NCI-H2227 (cell line): ENCODE data around the gene RPL4.
"Not testable (repeated sequence)": the region's sequence is repeated elsewhere in the genome, so short reads cannot be mapped to it uniquely, and the experiment has no call there.

Source experiments
- DNase-seq: peaks from one replicate; lab custom pipeline; 2025; ENCODE audit not compliant: unreplicated experiment; lab: John Stamatoyannopoulos, UW

RPL4 gene

DNA sequence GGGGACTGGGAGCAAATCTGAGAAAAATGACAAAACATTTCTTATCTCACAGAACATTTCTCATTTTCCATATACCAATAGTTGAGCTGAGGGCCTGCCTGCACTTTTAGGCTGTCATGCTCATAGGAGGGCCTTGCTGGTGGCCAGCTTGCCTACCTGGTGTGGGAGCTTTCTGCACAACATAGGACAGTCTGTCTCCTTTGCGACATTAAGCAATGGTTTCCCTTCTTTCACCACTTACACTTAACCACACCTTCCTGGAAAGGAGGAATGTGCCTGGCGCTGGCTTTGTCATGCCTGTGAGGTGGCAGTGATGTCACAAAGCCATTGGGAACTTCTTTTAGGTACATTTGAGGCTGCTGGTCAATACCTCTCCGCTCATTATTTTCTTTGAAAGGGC, 12.8 kb downstream of the RPL4 start:
- DNase-seq: no peak

DNA sequence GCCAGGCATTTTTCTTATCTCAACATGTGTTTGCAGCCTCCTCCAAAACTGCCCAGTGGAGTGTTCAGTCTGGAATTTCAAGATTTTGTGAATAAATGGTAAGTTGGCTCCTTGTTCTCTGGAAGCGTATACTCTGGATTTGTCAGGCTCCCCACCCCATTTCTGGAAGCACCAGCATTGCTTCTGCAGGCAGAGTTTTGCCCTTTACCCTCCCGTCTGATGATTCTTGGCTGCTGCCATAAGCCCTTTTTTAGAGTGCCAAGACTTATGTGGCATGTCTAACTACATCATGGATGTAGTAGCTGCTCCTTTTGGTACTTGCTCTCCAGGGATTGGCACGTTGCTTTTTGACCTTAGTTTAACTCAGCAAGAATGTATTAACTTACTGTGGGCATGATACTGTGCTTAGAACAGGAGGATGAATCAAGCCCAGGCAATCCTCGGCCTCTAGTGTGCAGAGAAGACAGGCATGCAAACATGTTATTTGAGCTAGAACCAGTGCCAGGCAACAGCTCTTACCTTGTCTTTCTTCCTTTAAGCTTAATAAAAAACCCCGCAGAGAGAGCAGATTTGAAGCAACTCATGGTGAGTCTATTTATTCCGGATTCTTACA, 15.4 kb downstream of the RPL4 start:
- no peak for DNase-seq

GRCh38 chr15:66488525-66488924, 16.1 kb downstream of the RPL4 start:
- DNase-seq: no peak

- no peak for DNase-seq
These were observed 17.8 kb downstream of the RPL4 start for GRCh38 chr15:66486887-66487286.

DNA sequence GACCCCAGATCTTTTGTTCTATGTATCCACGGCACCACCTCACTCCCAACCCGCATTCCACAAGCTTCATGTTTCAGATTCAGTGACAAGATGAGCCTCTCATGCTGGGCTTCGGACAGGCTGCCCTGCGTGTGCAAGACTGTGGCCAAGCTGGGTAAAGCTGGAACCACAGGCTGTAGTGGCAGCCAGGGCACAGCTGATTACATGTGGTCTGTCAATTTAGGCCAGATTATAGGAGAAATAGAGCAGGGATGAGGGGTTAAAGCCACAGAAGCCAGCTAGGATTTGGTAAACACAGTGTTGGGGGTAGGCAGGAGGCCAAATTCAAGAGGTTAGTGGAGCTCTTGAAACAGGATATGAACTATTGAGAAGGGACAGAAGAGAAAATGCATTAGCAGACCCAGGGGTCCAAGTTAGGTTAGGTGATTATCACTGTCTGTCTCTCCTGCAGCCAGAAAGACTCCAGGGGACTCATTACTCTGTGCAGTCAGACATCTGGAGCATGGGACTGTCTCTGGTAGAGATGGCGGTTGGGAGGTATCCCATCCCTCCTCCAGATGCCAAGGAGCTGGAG, 20.0 kb downstream of the RPL4 start:
- no peak for DNase-seq

- DNase-seq: no peak
These were observed 21.5 kb downstream of the RPL4 start for GRCh38 chr15:66483131-66483566.

DNA sequence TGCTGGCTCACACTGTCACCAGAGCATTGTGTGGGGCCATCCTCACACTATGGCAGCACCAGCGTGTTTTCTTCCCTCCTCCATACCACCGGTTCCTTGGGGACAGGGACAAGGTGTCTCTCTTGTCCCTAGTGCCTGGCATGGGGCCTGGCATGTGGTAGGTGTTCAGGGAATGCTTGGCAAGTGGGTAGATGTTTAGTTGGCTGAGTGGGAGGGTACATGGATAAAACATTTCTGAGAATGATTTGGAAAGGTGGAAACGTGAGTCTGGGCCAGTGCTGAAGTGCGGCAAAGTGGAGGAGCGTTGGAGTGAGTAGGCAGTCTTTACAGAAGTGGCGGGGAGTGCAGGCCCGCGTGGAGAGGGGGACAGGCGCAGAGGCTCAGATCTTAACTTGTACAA, 22.1 kb downstream of the RPL4 start:
- DNase-seq: no peak

DNA sequence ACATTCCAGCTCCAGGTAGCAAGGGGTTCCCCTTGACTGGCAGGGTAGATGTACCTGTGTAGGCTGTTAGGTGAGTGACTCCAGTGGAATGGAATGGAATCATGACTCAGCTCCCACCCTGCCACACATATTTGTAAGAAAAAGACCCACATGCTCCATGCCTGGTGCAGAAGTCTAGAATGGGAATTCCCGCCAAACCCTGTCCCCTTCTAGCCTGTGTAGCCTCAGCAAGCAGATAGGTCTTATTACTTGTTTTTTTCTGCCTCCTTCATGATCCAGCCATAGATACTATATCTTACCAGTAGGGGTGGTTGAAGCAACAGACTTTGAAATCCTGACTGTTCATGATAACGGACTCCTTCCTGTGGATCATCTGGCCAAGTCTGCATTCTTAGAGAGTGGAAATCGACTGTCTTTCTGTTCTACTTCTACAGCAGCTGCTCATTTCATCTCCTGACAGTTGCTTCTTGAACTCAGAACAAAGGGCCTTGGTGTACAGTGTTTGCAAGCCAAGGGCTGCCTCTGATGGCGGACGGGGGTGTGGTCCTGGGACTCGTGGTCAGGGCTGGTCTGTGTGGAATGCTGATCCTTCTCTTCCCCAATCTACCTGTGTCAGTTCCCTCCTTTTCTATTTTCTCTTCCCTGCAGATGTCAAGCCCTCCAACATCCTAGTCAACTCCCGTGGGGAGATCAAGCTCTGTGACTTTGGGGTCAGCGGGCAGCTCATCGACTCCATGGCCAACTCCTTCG, 23.4 kb downstream of the RPL4 start:
- DNase-seq: no peak

DNA sequence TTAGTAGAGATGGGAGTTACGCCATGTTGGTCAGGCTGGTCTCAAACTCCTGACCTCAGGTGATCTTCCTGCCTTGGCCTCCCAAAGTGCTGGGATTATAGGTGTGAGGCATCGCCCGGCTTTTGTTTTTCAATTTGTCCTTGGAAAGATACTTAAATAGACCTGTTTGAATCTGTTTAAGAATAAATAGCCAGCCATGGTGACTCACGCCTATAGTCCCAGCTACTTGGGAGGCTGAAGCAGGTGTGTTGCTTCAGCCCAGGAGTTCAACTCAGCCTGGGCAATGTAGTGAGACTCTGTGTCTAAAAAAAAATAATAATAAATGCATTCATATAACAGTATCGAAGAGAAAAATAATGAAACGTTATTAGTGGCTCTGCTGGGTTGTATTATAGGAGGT, 24.4 kb downstream of the RPL4 start:
- DNase-seq: no peak

- DNase-seq: no peak
These were observed 27.6 kb downstream of the RPL4 start for GRCh38 chr15:66477011-66477410.

- no peak for DNase-seq
These were observed 28.1 kb downstream of the RPL4 start for GRCh38 chr15:66476535-66476934.

DNA sequence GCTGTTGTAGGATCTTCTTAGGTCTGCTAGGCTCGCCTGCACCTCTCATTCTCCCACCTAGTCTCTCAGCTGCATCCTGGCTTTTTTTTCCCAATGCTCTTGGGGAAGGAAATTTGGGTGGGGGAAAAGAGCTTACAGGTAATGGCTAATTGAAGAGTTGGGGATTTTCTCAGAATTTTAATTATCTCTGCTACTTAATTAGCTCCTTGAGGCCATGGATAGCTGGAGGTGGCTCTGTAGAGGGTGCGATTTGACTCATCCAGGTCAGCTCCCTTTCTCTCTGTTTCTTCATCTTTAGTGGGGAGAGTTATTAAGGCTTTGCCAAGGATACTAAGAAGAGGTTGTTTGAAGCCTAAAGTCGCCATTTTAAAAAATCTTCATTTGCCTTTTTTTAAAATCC, 29.7 kb downstream of the RPL4 start:
- DNase-seq: no peak

DNA sequence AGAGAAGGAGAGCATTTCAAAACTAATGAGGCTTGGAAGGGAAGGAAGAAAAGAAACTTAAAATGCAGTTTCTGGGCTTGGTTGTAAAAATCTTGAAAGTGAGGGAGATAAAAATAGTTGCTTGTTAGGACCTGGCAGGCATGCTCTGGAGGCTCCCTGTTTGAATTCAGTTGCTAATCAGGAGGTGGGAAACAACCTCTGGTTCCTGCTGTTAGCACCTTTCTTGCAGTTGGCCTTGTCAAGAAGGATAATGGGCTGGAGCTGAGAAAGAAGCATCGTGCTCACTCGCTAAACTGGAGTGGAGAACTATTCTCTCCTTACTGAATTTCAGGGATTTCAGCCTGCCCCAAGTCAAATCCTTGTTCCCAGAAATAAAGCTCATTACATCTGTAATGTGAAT, 30.5 kb downstream of the RPL4 start:
- no peak for DNase-seq

DNA sequence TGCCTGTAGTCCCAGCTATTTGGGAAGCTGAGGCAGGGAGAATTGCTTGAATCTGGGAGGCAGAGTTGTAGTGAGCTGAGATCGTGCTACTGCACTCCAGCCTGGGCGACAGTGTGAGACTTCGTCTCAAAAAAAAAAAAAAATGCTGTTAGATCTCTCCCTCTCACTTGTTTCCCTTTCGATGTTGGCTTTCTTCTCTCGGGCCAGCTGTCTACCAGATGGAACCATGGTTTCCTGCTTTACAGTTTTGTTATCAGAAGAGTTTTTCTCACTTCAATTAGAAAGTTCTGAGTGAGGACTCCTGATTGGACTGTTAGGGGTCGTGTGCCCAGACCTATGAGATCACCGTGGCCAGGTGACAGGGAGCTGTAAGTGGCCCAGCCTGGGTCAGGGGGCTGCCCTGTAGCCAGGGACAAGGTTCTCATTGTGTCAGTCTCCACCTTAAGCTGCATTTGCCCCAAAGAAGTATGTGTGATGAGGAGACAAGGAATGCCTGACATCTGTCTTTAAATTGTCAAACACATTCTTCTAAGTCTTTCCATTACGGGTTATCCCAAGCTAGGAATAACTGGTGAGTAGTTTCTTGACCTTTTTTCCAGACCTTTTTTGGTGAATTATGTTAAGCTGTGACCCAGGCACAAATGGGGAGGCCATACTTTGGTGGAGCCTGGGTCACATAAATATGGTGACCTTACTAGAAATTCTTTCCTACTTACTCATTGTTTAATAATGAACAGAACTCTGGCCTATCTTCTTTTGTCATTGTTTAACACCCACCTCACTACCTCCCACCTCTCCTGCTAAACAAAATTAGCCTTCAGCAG, 32.3 kb downstream of the RPL4 start:
- no peak for DNase-seq

- not testable (repeated sequence) for DNase-seq
These were observed 33.8 kb downstream of the RPL4 start for GRCh38 chr15:66470825-66471224.

- DNase-seq: not testable (repeated sequence)
These were observed 37.3 kb downstream of the RPL4 start for GRCh38 chr15:66467162-66468040.

DNA sequence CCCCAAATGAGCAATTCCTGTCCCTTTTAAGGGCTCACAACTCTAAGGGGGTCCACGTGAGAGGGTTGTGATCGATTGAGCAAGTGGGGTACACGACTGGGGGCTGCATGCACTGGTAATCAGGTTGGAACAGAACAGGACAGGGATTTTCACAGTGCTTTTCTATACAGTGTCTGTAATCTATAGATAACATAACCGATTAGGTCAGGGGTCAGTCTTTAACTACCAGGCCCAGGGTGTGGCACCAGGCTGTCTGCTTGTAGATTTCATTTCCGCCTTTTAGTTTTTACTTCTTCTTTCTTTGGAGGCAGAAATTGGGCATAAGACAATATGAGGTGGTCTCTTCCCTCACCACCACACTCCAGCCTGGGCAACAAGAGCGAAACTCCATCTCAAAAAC, 39.4 kb downstream of the RPL4 start:
- not testable (repeated sequence) for DNase-seq

- no peak for DNase-seq
These were observed 42.0 kb downstream of the RPL4 start for GRCh38 chr15:66462627-66463026.

GRCh38 chr15:66461917-66462316, 42.7 kb downstream of the RPL4 start:
- DNase-seq: no peak

GRCh38 chr15:66461294-66461693, 43.4 kb downstream of the RPL4 start:
- DNase-seq: not testable (repeated sequence)
